Neural progenitor cell (in vitro differentiated cells): ENCODE data around the gene PHF14.

Experiments
- CTCF ChIP-seq: fragments of 200-600 bp; sonication (generic); IDR thresholded peaks from 2 replicates; pipeline ENCODE4 v1.5.1; 2017; ENCODE audit warnings: antibody characterized with exemption, mild to moderate bottlenecking
- EZH2 ChIP-seq: fragments of 200-600 bp; sonication (generic); IDR thresholded peaks from 2 replicates; pipeline ENCODE4 v1.6.1; 2017; ENCODE audit warnings: antibody characterized with exemption, mild to moderate bottlenecking, moderate library complexity
- EZH2phosphoT487 ChIP-seq: fragments of 200-600 bp; sonication (generic); IDR thresholded peaks from 2 replicates; pipeline ENCODE4 v1.6.1; 2017; ENCODE audit warnings: antibody characterized with exemption

GRCh38 chr7:10934292-10934691, 39.4 kb upstream of the PHF14 start:
- TF ChIP-seq CTCF (no peak), EZH2phosphoT487 (no peak), EZH2 (no peak)
